GM19372 (cell line): Measurements from ENCODE around the gene FGFBP3.

ENCODE experiments used
- ATAC-seq: cut with Tn5 transposase; IDR thresholded peaks from one replicate; pipeline ENCODE4 v1.9.1; 2021; ENCODE audit warnings: mild to moderate bottlenecking, low read depth, moderate library complexity; ENCODE audit not compliant: unreplicated experiment

Gene FGFBP3

GRCh38 chr10:91909117-91909677 is at the start of gene FGFBP3:
Gene FGFBP3 (minus strand): TSS chr10:91909486. CDS start chr10:91908969, 517 bp downstream.
- no peak for ATAC-seq

- ATAC-seq, result no peak
Measured at GRCh38 chr10:91957091-91957490, 47.8 kb upstream of the FGFBP3 start.

DNA sequence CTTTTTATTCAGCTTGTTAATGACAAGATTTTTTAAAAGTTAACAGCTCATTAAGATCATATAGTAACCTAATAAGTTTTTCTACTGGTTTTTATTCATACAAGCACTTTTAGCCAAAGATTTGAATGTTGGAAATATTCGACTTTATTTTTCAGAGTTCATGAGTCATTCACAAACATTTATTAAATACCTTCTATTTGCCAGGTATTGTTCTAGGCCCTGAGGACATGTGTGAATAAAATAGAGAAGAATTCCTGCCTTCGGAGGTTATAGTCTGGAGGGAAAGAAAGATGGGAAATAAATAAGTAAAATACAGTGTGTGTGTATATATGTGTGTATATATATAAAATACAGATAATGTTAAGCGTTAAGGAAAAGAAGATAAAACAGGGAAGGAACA is 45.8 kb upstream of the FGFBP3 start:
- no peak for ATAC-seq

DNA sequence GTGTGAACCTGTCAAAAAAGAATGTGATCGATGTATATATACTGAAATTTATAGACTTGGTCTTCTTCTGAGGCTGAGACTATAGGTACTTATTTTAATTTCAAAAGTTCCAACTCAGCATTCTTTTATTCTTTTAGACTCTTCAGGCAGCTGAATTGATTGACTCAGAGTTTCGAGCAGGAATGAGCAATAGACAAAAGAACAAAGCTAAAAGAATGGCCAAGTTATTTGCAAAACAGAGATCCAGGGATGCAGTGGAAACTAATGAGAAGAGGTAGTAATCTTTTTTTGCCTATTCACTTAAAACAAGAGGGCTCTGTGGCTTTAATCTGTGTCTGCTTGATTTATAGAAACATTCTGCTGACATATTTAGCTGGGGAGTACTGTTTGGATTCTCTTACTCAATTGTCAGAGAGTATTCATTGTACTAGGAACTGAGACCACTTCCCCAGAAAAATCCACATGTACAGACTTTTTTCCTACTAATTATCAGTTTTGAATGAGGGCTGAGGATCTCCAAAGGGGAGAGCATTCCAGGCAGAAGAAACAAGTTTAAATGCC is 44.4 kb upstream of the FGFBP3 start:
- ATAC-seq, result no peak

DNA sequence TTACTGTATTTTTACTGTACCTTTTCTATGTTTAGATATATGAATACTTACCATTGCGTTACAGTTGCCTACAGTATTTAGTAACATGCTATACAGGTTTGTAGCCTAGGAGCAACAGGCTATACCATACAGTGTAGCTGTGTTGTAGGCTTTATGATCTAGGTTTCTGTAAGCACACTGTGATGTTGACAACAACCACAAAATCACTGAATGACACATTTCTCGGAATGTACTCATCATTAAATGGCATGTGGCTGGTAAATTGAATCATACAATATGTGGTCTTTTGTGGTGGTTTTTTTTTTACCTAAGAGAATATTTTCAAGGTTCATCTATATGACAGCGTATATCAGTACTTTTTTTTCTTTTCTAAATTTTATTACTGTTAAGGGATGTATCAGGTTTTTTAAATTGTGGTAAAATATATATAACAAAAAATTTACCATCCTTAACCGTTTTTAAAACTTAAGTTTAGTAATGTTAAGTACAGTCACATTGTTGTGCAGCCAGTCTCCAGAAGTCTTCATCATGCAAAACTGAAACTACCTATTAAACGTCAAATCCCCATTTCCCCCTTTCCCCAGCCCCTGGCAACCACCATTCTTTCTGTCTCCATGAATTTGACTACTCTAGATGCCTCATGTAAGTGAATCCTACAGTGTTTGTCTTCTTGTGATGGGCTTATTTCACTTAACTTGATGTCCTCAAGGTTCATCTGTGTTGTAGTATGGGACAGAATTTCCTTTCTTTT is 35.8 kb upstream of the FGFBP3 start:
- ATAC-seq, result no peak

DNA sequence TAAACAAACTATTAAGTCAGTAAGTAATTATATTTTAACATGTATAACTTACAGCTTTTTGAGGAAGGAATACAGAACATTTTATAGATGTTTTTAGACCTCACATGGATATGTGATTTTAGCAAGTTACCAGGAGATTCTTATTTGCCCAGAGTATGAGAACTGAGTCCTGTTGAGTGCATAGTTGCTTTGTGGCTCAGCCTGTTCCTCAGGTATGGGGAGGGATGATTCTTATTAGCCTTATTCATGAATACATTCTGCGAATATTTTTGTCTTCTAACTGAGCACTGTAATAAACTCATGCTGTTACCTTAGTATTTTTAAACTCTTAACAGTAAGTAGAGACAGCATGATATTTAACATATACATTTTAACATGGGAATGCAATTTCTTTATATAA is 32.1 kb upstream of the FGFBP3 start:
- ATAC-seq, result no peak

GRCh38 chr10:91939653-91940052 is 30.4 kb upstream of the FGFBP3 start:
- ATAC-seq, result no peak

GRCh38 chr10:91935886-91936285 is 26.6 kb upstream of the FGFBP3 start:
- ATAC-seq, result no peak

GRCh38 chr10:91932737-91933136 is 23.5 kb upstream of the FGFBP3 start:
- ATAC-seq, result no peak

GRCh38 chr10:91931526-91932190 is 22.4 kb upstream of the FGFBP3 start:
- ATAC-seq, result no peak

DNA sequence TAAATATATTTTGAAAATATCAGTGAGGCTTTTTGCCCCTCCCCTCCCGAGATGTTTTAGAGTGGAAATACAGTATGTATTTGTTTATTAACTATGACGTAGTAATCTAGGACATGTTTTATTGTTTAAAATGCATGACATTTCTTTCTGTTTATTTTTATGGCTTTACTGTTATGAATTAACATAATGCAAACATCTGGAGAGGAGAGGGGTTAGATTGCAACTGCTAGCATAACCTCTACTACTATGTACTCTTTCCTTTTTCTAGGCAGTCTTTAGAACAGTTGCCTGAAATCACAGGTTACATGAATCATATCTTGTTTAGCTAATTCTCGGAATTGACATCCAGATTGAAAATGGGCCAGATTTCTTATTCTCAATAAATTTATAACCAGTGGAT is 21.7 kb upstream of the FGFBP3 start:
- ATAC-seq, result no peak

DNA sequence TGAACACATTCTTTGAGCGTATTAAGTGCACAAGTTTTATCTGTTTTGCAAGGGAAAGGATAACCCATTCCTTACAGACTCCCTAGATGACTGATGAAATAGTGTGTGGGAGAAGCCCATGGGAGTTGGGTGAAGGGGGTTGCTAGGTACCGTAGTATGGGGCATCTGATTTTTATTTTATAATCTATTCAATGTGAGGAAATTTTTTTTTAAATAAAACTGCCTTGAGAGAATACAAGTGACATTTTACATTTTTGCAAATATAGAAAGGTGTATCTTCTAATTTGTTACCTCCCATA is 15.7 kb upstream of the FGFBP3 start:
- no peak for ATAC-seq

DNA sequence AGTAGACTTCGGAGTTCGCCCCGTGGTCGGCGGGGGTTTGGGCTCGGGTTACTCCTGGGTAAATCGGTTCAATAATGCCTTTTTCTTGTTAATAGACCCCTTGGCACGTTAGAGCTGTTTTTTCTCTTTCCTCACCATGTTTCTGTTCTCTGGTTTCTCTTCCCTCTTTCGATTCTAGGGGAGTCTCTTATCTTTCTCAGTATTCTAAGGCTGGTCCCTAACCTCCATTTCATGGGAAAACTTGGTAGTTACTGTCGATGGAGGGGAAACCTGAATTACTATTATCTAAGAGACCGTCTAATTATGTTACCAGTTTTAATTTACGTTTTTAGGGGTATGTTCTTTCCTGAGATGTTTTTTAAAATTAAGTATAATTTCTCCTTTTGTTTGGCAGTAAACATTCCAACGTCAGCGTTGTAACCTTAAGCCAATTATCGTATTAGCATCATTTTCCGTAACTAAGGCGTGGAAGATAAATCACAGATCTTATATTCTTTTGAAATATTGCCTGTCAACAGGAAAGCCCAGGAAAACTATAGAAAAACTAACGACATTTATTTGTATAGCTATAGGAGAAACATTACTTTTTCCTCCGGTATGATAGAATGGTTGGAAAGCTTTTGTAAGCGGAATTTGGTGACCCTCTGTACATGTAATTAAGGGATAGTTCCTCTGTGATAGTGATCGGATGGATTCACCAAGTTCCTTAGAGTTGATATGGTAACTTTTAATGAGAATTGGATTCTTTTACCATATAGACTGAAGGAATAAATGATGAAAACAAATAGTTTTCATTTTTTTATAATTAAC is 15.1 kb upstream of the FGFBP3 start:
- peak; percentile 7 for ATAC-seq

- ATAC-seq, result peak; percentile 98
Measured at GRCh38 chr10:91923371-91924211, 14.3 kb upstream of the FGFBP3 start, which contains the start of gene BTAF1. Gene BTAF1 (plus strand): TSS chr10:91923770. CDS start chr10:91924077, 307 bp downstream.

GRCh38 chr10:91919651-91920050 is 10.4 kb upstream of the FGFBP3 start:
- ATAC-seq, result no peak

- ATAC-seq, result no peak
Measured at GRCh38 chr10:91910467-91910866, 1.2 kb upstream of the FGFBP3 start.

DNA sequence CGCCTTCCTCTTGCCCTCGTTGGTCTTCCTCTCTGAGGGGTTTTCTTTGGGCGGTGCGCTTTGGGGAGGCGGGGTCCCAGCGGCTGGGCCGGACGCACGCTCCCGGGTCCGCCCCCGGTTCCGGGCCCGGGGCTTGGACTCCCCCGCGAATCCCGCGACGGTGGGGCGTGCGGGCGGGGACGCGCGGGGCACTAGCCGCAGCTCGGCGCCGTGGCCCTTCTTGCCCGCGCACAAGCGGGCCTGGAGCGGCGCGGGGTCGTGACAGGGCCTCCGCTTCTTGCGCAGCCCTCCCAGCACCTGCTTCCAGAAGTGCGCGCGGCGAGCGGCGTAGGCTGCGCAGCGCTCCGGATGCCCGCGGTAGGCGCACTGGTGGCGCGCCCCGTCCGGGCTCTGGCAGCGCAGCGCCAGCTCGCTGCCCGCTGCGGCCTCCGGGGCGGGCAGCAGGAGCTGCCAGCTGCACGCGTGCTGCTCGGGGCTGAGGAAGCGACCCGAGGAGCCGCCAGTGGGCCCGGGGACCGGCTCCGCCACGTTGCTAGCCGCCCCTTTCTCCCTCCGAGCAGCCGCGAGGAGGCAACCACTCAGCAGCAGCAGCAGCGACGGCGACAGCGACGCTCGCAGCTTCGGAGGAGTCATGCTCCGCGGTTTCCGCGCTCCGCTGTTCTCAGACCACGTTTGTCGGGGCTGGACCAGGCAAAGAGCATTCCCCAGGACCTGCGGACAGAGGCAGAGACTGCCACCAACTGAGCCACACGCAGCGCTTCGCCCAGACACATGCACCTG is 759 bp downstream of the FGFBP3 start:
- peak; percentile 89 for ATAC-seq

DNA sequence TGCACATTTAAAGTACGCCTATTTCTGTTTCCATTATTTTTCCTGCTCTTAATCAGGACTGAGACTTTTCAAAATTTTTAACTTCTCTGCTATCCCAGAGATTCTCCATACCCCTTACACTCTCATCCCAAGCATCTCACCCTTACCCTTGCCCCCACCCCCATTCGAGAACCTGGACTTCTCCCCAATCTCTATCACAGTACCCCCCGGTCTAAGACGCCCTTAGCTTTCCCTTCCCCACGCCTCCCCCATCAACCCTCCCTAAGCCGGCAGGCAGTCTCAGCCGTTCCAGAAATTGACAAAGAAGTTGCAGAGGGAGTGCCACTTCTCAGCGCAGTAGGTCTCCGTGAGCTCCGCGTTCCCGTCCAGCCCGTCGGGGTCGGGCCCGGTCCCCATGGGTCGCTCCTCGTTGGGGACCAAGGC is 1.4 kb downstream of the FGFBP3 start:
- ATAC-seq, result no peak

GRCh38 chr10:91907033-91907594 is 2.2 kb downstream of the FGFBP3 start:
- ATAC-seq, result no peak
